Neuron (in vitro differentiated cells): ENCODE data around the gene FZD4.
"Not testable (repeated sequence)": the region's sequence is repeated elsewhere in the genome, so short reads cannot be mapped to it uniquely, and the experiment has no call there.

Experiments
- H2AFZ ChIP-seq: one replicate; pipeline ENCODE4 v1.6.1; 2013; ENCODE audit warnings: low read depth, mild to moderate bottlenecking, inconsistent platforms, low read length, moderate library complexity
- H3K27me3 ChIP-seq: one replicate; pipeline ENCODE4 v1.6.1; 2013; ENCODE audit warnings: low read length; ENCODE audit not compliant: insufficient read depth
- H3K36me3 ChIP-seq: one replicate; pipeline ENCODE4 v1.6.1; 2013; ENCODE audit warnings: low read length; ENCODE audit not compliant: insufficient read depth
- H3K4me1 ChIP-seq: one replicate; pipeline ENCODE4 v1.6.1; 2013; ENCODE audit warnings: low read length; ENCODE audit not compliant: insufficient read depth
- H3K4me3 ChIP-seq: 2 replicates; pipeline ENCODE4 v1.5.1; 2013; ENCODE audit warnings: mild to moderate bottlenecking, low read length, moderate library complexity
- H3K9me3 ChIP-seq: one replicate; pipeline ENCODE4 v1.6.1; 2013; ENCODE audit warnings: low read length

Gene FZD4

DNA sequence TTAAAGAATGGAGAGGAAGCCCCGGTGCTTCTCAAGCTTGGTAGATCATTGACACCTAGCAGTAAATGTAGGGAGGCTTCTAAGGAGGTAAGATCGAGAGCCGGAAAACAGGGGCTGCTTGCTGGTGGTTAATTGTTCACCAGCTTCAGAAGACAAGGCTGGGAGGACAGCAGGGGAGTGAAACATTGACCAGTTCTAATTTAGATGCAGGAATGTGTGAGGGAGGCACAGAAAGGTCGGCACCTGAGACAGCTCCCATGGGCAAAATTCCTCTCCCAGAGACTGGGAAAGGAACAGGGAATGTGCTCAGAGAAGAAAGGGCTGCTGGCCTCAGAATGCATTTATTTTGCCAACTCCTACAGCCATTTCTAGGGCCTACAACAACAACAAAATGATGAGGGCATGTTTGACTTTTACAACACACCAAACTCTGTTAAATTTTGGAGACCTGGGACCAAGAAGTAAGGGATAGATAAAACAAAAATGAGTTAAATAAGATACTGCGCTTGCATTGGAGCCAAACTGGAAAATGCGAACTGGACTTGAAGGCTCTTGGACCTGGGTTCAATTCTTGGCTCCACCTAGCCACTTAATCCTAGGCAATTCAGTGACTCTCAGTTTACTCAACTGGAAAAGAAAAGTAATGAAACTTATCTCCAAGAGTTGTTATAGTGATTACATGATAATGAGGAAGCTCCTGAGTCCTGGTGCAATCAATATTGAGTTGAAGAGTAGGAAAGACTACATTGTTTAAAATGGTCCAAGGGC lies 31.0 kb downstream of the FZD4 start:
- H3K9me3 ChIP-seq: no peaks in the 10 kb centered on the region
- peaks cover 3% of the 10 kb centered on the region for H3K36me3 ChIP-seq
- no peak overlapping the region for H3K4me3 ChIP-seq
- H2AFZ ChIP-seq: no peak overlapping the region
- H3K27me3 ChIP-seq: no peaks in the 10 kb centered on the region
- H3K4me1 ChIP-seq: no peaks in the 10 kb centered on the region

DNA sequence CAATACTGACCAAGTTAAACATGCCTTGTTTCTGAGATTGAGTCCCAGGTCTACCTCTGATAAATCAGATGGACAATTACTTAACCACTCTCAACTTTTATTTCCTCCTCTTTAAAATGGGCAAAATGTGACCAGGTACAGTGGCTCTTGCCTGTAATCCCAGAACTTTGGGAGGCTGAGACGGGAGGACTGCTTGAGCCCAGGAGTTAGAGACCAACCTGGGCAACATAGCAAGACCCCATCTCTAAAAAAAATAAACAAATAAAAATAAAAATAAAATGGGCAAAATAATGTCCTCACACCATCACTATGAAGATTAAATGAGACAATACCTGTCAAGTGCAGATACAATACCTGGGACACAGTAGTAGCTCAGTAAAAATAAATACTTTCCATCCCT lies 33.0 kb downstream of the FZD4 start:
- Histone ChIP-seq H3K9me3 (no peaks in the 10 kb centered on the region), H3K4me3 (no peak overlapping the region), H3K27me3 (no peaks in the 10 kb centered on the region), H3K4me1 (no peaks in the 10 kb centered on the region), H3K36me3 (peaks cover 3% of the 10 kb centered on the region), H2AFZ (no peak overlapping the region)

DNA sequence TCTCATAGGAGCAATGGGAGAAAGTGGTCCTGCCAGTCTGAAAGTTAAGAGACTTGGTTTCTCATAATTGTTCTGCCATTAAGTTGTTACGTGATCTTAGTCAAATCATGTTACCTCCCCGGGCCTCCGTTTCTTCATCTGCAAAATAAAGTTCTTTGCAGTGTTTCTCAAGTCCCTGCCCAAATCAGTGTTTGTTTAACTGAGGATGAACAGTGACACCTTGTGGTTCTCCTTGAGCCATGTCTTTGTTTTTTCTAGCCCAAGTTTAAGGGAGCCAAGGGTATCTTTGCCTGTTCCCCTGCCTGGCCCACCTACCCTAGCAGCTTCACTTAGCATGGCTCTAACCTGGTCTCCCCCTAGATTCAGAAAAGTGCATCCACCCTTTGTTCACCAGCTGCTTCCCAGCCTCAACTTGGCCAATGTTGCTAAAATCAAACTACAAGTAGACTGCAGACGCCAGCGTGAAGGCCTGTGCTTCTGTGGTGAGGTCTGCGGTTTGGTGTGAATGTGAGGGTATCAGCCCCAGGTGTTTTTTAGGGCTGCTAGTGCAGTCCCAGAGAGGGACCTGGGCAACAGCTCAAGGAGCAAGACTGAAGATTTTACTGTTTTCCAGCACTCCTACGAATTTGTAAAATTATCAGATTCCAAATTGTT lies 35.5 kb downstream of the FZD4 start:
- Histone ChIP-seq H2AFZ (no peak overlapping the region), H3K4me1 (peaks cover 4% of the 10 kb centered on the region), H3K9me3 (no peaks in the 10 kb centered on the region), H3K4me3 (no peak overlapping the region), H3K36me3 (peaks cover 3% of the 10 kb centered on the region), H3K27me3 (no peaks in the 10 kb centered on the region)

DNA sequence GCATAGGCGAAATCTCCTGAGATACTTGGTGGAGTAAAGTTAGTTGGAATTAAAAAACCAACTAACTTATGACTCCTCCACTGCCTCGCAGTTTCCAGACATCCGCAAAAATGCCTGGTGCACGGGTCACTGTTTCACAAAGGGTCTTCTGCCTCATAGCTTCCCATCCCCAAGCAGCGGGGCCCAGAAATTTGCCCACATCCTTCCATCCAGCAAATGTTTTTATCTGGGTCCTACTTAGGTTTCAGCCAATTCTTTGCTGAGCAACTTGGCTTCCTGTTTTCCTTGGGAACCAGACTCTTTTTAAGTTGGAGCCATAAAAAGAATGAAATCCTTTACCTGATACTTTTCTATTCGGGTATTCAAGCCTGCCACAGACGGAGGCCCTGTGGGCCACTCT lies 36.2 kb downstream of the FZD4 start:
- H3K27me3 ChIP-seq: no peaks in the 10 kb centered on the region
- H3K4me1 ChIP-seq: peaks cover 4% of the 10 kb centered on the region
- H2AFZ ChIP-seq: no peak overlapping the region
- no peak overlapping the region for H3K4me3 ChIP-seq
- H3K9me3 ChIP-seq: no peaks in the 10 kb centered on the region
- H3K36me3 ChIP-seq: peaks cover 3% of the 10 kb centered on the region

DNA sequence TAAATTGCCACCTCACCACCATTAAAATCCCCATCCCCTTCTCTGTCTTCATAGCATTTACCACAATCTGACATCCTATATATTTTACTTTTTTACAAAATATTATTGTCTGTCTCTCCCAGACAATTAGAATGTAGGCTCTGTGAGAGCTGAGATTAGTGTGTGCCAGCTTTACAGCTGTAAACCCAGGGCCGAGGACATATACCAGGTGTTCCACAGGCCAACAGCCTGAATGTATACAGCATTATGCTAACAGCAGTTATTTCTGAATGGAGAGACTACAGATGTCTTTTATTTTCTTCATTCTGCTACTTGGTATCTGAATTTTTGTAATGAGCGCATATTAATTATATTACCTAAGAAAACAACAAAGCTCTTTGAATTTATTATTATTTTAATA lies 36.7 kb downstream of the FZD4 start:
- Histone ChIP-seq H3K36me3 (peaks cover 3% of the 10 kb centered on the region), H3K27me3 (no peaks in the 10 kb centered on the region), H2AFZ (no peak overlapping the region), H3K4me3 (no peak overlapping the region), H3K4me1 (peaks cover 4% of the 10 kb centered on the region), H3K9me3 (no peaks in the 10 kb centered on the region)

DNA sequence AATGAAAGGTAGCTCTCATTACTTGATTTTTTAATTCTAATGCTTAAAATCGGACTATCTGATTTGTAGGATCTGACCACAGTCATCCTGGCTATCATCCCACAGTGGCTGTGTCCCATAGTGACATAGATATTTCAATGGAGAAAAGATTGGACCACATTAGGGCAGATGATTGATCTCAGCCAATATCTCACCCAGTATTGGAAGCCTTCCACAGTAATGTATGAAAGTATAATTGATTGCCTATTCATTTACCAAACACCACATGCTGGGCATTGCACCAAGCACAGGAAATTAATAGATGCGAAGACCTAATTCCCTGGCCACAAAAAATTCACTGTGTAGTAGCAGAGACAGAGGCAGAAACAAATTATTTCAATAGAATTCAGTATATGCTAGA lies 37.6 kb downstream of the FZD4 start:
- H2AFZ ChIP-seq: no peak overlapping the region

DNA sequence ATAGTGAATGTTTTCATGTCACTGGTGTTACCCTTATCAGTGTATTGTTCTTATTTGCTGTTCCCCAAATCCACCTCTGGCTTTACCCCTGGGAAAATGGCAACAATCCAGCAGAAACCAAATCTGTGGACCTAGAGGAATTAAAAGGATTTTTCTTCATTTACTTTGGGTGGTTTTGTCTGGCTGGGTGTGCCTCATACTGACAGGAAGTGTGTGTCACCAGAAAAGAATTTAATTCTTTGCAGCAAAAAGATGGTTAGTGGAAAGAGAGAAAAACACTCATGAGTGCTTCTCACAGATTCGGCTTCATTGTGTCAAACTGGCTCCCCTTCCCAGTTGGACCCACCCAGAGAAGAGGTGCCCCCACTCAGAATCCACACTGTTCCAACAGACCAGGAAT lies 38.9 kb downstream of the FZD4 start:
- Histone ChIP-seq H3K4me3 (no peak overlapping the region), H3K36me3 (no peaks in the 10 kb centered on the region), H3K27me3 (no peaks in the 10 kb centered on the region), H3K4me1 (peaks cover 4% of the 10 kb centered on the region), H3K9me3 (no peaks in the 10 kb centered on the region), H2AFZ (no peak overlapping the region)

More for the DNA sequence above, 37.6 kb downstream of the FZD4 start:
- Histone ChIP-seq H3K36me3 (peaks cover 3% of the 10 kb centered on the region), H3K27me3 (no peaks in the 10 kb centered on the region), H3K4me1 (peaks cover 4% of the 10 kb centered on the region), H3K9me3 (no peaks in the 10 kb centered on the region), H3K4me3 (no peak overlapping the region)

DNA sequence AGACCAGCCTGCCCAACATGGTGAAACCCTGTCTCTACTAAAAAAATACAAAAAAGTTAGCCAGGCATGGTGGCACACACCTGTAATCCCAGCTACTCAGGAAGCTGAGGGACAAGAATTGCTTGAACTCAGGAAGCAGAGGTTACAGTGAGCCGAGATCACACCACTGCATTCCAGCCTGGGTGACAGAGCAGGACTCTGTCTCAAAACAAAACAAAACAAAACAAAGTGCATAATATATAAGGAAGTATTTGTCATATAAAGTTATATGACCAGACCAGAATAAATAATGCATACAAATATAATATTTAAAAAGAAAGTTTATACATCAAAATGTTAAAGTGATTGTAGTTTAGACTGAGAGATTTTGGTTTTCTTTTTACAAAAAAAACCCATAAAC lies 39.3 kb downstream of the FZD4 start:
- H2AFZ ChIP-seq, H3K36me3 ChIP-seq, H3K4me3 ChIP-seq, H3K9me3 ChIP-seq, H3K4me1 ChIP-seq, H3K27me3 ChIP-seq: not testable (repeated sequence)

DNA sequence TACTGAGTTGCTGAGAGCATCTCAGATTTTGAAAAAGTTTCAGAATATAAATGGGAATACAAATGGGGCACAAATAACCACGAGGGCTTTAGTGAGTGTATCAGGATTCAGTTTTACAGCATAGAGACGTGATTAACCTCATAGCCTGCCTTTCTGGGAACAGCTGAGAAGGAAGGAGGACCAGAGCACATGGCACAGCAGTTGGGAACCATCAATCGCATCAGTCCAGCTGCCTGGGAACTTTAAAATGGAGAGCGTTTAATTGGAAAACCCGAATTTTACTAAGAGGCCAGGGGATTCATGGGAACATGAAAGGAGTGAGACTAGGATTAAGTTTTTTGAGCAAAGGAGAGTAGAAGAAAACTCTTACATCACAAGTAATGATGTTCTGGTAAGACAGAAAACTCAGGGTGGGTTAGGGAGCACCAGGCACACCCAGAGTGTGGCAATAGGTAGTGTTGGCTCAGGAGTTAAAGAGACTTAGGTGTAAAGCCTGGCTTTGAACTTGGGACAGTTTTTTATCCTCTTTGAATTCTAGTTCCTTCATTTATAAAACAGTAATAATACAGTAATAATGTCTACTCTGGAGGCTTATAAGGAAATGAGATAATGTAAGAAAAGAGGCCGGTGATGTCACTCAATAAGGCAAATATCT lies 40.2 kb downstream of the FZD4 start:
- Histone ChIP-seq H3K4me3 (no peak overlapping the region), H3K4me1 (peaks cover 4% of the 10 kb centered on the region), H2AFZ (no peak overlapping the region), H3K9me3 (no peaks in the 10 kb centered on the region), H3K36me3 (no peaks in the 10 kb centered on the region), H3K27me3 (no peaks in the 10 kb centered on the region)

DNA sequence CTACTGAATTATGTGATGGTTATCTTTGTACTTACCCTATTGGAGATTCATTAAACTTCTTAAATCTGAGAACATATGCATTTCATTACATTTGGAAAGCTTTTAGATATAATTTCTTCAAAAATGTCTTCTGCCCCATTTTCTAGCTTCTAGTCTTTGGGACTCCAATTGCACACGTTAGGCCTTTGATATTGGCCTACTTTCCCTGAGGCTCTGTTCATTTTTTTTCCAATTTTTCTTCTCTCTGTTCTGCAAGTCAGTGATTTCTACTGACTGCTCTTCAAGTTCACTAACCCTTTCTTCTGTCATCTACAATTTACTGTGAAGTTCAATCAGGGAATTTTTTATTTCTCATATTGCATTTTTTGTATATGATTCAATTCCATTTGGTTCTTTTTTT lies 43.0 kb downstream of the FZD4 start:
- Histone ChIP-seq H3K27me3 (no peaks in the 10 kb centered on the region), H3K4me1 (peaks cover 4% of the 10 kb centered on the region), H3K36me3 (no peaks in the 10 kb centered on the region), H3K4me3 (no peak overlapping the region), H3K9me3 (no peaks in the 10 kb centered on the region), H2AFZ (no peak overlapping the region)

DNA sequence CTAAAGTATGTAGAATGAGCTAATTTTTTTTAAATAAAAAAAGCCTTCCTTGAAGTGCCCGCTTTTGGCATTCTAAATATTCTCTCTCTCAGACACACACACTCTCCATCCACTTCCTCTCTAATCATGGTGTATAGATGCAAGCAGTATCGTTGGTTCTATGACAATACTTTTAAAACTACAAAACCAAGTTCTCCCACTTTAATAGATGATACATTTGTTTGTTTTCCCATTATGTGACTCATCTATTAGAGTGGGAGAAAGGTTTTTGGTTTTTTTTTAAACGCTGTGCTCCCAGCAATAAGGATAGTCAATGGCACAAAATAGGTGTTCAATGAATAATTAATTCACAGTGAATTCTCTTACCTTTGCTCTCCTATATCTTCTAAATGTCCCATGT lies 44.6 kb downstream of the FZD4 start:
- no peak overlapping the region for H2AFZ ChIP-seq
- no peaks in the 10 kb centered on the region for H3K4me1 ChIP-seq
- no peaks in the 10 kb centered on the region for H3K36me3 ChIP-seq
- no peak overlapping the region for H3K4me3 ChIP-seq
- H3K9me3 ChIP-seq: no peaks in the 10 kb centered on the region
- no peaks in the 10 kb centered on the region for H3K27me3 ChIP-seq

DNA sequence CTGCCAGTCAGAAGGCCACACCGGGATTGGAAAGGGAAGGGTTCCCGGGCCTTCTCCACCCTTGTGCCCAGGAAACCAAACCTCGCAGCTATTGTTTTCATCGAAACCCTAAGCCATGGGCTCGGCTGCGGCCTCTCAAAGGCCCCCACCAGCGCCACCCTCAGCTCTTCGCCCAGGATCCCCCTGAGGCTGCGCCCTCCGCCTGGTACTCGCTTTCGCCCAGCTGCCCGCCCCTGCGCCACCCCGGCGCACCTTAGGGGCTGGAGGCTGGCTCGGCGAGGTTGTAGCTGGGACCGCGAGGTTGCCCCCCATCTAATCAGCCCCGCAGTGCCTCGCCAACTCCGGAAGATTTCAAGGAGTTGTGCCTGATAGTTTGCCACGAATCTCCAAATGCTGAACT lies 49.0 kb downstream of the FZD4 start:
- H3K4me1 ChIP-seq: no peaks in the 10 kb centered on the region
- H3K27me3 ChIP-seq: no peaks in the 10 kb centered on the region
- no peaks in the 10 kb centered on the region for H3K36me3 ChIP-seq
- no peak overlapping the region for H2AFZ ChIP-seq
- no peaks in the 10 kb centered on the region for H3K9me3 ChIP-seq
- H3K4me3 ChIP-seq: no peak overlapping the region

DNA sequence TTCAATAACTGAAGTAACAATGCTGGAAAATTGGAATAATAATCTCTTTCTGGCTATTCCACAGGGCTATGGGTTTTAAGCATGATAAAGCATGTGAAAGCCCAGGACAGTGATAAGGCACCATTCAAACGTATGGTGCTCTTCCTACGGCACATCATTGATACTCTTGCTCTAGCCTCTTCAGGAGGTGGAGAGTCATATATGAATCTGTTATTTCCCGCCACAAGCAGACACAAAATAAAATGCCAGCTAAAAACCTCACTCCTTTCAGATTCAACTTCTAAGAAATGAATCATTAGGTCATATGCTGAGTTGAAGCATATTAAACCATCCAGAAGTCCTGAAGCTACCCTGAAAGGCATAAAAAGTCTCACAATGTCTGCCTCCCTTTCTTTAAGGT lies 49.9 kb downstream of the FZD4 start:
- no peak overlapping the region for H3K4me3 ChIP-seq
- no peaks in the 10 kb centered on the region for H3K9me3 ChIP-seq
- H2AFZ ChIP-seq: no peak overlapping the region
- H3K36me3 ChIP-seq: no peaks in the 10 kb centered on the region
- no peaks in the 10 kb centered on the region for H3K4me1 ChIP-seq
- H3K27me3 ChIP-seq: no peaks in the 10 kb centered on the region
